GM21390 (cell line): ENCODE data around the gene SORCS2.

Experiments used
- ATAC-seq: cut with Tn5 transposase; IDR thresholded peaks from one replicate; pipeline ENCODE4 v1.9.1; 2021; ENCODE audit not compliant: unreplicated experiment

The SORCS2 gene

DNA sequence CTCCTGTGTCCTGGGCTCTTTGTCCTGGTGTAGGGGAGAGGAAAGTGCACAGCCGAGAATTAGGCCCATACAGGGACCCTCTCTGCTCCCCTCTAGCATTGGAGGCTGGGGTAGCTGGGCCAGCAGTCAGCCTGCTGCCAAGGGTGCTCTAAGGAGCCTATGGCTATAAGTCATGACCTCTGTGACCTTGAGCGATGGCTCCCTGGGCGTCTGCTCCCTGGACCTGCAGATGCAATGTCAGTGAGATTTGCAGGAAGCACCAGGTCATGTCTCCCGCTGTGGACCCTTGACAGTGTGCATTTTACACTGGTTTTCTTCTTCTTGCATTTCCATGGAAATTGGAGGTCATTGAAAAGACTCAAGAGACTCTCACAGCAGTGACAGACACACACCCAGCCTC lies 476.5 kb downstream of the SORCS2 start:
- ATAC-seq: no peak

DNA sequence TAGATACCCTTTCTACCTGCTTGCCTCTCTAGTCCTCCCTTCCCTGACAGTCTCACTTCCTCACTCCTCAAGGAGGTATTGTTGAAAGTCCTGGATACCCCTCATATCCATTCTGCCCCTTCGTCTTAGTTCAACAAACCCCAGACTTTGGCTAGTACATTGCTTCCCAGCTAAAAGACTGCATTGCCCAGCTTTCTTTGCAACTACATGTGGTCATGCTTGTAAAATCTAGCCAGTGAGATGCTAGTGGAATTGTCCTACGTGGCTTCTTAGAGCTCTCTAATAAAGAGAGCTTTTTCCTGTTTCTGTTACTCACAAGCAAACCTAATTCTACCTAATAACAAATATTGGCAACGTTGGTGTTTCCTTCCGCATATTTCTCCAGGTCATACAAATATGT lies 480.3 kb downstream of the SORCS2 start:
- no peak for ATAC-seq

DNA sequence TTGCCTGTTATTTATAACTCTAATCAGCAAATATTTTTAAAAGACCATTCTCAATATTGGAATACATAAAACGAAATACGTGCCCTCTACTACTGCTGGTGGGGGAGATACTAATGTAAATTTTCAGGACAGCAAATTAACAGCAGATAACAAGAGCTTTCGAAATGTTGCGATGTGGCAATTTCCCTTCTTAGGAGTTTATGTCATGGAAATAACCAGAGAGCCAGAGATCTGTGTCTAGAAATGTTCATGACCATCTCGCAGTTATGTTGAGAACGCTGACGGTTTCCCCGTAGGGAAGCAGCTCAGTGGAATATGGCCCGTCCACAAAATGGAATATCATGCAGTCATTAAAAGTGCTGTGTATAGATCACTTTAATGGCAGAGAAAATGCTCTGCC lies 480.8 kb downstream of the SORCS2 start:
- no peak for ATAC-seq

DNA sequence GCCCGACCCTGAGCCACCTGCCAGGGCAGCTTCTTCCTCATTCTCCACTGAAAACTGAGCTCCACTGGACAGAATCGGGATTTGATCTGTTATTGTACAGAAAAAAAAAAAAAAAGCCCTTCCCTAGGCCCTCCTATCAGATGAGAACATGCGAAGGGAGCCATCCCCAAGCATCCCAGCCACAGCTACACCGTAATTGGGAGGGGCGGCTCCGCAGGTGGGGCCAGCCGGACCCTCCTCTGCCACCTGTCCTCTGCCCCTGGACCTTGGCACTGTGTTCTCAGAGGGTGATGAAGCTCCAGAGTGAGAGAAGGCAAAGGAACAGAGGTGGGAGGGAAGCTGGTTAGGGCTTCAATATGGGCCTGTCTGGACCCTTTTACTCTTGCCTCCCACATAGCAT lies 482.4 kb downstream of the SORCS2 start:
- ATAC-seq: no peak

DNA sequence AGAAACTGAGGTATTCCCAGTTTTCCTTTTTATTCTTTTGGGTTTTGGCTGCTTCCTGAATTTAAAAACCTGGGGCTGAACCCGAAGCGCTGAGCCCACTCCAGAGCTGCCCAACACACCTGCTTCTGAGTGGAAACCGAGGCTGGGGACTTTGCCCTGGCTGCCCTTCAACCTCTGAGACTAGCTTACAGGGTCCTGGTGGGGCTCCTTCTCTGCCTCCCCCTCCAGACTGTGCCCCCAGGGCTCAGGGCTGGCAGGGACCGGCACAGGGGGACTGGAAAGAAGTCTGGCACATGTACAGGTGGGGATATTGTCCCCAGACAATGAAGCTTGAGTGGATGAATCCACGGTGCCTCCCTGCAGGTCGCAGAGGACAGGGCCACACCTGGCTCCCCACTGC lies 482.8 kb downstream of the SORCS2 start:
- ATAC-seq: no peak

DNA sequence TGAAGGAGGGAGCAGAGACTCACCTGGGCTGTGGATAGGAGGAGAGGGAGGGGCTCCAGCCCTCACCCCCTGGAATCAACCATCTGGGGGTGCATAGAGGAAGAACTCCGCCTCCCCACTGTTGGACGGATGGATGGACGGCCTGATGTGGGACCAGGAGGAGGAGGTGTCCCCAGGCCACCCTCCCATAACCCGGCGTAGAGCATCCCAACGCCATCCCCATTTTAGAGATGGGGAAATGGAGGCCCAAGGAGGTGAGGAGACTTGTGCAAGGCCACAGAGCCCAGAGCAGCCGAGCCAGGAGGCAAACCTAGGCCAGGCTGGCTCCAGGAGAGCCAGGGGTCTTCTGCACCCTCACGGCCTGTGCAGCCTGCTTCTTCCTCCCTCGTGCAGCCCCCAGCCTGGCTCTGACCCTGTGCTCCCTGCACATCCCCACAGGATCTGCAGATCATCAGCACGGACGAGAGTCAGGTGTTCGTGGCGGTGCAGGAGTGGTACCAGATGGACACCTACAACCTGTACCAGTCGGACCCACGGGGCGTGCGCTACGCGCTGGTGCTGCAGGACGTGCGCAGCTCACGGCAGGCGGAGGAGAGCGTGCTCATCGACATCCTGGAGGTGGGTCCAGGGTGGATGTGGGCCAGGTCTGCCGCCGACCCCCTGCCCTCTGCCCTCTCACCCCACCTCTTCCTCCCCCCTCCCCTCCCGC lies 483.4 kb downstream of the SORCS2 start:
- no peak for ATAC-seq

DNA sequence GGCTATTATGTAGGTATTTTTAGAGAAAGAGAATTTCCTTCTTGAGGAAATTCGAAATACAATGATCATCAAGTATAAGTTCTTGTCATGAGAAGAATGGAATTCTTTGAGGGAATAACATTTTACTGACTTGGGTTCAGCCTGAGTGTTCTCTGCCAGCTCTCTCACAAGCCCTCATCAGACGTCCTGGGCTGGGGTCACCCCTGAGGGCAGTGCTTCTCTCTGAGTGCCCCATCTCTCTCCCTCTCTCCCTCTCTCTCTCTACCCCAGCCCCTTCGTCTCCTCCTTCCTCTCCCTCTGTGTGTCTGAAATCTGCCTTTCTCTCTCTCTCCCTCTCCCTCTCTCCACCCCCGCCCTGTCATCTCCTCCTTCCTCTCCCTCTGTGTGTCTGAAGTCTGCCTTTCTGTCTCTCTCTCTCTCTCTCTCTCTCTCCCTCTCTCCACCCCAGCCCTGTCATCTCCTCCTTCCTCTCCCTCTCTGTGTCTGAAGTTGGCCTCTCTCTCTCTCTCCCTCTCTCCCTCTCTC lies 484.1 kb downstream of the SORCS2 start:
- ATAC-seq: no peak

DNA sequence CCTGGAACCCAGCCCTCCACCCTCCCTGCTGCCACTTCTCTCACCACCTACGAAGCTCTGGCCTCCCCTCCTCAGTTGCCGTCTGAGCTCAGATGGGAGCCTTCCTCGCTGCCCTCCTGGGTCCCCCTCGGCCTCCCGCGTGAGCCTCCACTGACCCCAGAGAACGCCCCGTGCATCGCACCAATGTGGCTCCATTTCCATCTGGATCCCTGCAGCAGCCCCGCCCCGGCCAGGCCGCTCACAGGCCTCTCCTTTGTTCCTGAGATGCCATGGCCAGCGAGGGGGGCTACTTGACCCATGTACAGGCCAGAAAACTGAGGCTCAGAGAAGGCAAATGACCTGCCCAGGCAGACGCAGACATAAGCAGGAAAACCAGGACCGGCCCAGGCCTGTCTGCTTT lies 484.7 kb downstream of the SORCS2 start:
- ATAC-seq: no peak

DNA sequence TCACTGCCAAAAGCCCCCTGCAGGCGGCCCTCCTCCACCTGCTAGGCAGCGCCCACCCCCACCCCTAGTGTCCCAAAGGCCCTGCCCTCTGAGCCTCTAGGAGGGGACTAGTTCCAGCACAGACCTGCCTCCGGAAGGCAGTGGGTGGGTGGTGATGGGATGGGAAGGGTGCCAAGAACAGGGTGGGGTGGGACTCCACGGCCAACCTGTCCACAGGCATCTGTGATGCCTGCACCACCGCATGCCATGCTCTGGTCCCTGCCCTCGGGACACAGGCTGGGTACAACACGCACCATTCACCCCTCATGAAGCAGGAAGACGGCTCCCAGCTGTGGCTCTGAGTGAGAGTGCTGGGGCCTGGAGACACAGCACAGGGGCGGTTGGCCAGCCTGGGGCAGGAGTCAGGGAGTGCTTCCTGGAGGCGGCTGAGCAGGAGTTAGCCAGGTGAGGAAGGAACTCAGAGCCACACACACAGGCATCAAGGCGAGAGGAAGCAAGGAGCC lies 485.5 kb downstream of the SORCS2 start:
- ATAC-seq: no peak

DNA sequence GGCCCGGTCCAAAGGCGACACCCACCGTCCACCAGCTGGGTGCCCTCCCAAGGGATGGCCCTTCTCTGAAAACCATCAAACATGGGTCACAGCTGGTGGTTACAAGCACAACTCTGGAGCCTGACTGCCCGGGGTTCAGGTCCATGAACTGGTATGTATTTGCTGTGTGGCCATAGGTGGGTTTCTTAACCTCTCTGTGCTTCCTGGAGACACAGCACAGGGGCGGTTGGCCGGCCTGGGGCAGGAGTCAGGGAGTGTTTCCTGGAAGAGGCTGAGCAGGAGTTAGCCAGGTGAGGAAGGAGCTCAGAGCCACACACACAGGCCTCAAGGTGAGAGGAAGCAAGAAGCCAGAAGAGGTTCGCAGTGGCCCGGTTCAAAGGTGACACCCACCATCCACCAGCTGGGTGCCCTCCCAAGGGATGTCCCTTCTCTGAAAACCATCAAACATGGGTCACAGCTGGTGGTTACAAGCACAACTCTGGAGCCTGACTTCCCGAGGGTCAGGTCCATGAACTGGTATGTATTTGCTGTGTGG lies 486.0 kb downstream of the SORCS2 start:
- no peak for ATAC-seq

DNA sequence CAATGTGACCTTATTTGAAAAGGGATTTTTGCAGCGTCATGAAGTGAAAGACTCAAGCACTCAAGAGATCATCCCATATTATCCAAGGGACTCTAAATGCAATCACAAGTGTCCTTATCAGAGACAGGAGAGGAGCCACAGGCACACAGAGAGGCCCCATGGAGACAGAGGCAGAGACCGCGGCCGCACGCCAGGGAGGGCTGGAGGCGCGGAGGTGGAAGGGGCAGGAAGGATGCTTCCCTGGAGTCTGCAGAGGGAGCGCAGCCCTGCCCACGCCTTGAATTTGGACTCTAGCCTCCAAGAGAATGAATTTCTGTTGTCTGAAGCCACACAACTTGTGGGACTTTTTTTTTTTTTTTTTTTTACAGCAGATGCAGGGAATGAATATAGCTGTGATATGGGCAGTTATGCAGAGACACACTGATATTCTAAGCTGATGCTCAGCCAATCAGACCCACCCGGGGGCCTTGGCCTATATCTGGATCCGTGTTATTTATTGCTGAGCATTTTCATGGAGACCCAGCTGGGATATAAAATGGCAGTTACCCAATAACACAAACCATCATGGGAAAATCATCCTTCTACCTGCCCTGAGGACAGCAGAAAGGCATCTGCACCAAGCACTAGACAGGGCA lies 487.2 kb downstream of the SORCS2 start:
- no peak for ATAC-seq

DNA sequence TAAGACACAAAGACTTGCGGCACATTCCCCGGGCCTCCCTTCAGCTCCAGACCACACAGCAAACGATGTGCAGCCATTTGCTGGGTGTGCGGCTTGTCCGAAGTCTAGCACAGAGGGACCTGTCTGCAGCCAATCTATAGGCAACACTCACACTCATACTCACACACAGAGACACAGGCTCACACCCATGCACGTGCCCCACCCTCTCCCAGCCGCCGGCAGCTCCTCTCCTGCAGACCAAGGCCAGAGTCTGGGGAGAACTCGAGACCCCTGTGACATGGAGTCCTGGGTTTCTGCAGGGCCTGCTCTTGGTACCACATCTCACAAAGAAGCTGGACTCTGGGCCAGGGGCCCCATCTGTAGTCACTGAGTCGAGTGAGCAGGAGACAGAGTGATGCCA lies 487.8 kb downstream of the SORCS2 start:
- ATAC-seq: no peak

DNA sequence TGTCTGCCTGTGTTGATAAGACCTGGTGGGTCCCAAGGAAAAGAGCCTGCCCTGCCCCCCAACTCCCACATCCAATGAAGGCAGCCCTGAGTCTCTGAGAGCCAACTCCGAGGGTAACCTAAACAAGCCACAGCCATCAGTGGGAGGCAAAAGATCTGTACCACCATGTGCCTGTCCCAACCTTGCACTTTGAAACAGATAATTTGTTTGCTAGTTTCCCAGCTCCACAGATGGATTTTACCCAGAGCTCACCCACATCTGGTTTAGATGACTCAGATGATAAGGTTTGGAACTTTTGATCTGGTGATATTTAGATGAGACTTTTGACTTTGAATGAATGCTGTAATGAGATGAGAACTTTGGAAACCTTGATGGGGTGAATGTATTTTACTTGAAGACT lies 488.4 kb downstream of the SORCS2 start:
- no peak for ATAC-seq

DNA sequence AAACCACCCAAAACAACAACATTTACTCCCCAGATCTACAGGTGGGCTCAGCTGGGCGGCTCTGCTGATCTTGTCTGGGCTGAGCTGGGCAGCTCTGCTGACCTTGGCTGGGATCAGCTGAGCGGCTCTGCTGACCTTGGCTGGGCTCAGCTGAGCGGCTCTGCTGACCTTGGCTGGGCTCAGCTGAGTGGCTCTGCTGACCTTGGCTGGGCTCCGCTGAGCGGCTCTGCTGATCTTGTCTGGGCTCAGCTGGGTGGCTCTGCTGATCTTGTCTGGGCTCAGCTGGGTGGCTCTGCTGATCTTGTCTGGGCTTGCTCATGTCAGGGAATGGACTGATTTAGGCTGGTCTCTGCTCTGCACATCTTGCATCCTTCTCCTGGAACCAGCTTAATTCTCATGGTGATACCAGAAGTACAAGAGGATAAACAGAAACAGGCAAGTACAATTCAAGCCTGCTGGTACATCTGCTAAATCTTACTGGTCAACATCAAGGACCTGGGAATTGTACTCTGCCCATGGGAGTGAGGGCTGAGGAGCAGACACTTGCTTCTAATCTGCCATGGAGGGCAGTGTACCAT lies 490.9 kb downstream of the SORCS2 start:
- no peak for ATAC-seq

DNA sequence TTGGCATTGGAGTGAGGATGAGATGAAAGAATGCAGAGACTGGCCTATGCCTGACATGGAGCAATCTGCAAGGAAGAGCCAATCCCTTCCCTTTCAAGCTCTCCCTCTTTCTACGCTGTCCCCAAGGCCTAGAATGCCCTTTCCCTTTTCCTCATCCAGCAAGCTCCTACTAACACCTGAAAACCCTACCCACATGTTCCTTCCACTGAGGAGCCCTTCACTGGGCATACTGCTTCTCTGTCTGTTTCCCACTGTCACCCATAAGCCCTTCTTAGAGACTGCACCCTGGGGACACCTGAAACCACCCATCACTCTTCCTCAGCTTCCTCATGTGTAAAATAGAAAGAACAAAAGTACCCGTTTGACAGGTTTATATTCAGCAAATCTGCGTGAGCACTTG lies 492.0 kb downstream of the SORCS2 start:
- no peak for ATAC-seq

DNA sequence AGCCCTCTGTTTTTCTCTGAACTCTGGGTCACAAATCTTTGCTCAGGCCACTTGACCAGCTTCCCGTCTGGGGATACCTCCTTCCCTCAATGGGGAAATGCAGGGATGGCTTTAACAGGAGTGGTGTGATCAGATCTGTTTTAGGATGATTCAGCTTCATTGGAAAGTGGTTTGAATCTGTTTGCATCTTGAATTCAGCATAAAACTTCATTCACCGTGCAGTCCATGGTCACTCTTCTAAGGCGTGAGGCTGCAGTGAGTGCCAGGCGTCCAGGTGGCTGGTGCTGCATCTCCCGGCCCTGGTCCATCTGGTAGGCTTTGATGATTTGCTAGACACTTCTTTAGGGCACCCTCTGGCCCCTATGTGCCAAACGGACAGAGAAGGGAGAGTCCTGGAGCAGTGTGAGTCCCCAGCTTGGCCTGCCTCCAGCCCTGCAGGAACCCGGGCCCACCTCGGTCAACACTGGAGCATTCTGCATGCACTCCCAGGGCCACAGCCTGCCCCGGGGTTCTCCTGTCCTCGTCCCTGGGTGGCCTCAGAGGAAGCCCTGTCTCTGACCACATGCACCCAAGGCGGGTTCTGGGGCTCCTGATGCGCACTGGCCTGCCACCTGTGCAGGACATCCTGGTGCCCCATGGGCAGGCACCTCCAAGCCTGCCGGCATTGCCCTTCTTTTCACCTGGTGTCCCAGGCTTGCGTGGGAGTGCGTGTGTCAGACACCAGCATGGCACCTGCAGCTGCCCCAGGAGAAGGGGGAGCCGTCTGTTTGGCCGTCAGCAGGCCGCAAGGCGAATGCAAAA lies 493.9 kb downstream of the SORCS2 start:
- ATAC-seq: no peak

DNA sequence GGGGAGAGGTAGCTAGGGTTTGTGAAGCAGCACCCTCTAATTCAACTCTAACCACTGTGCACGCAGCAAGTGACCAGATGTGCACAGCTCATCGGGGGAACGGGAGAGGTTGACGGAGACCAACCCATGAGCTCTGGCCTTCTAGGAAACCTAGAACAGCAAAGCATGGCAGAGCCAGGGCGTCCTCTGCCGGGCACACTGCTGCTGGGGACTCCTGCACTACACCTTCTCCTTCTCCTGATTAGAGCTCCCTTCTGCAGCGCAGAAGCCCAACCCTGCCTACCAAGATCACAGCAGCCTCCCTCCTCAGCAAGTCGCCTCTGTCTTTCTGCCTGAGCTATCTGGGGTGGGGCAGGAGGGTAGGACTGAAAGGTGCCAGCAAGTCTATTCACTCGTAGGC lies 494.7 kb downstream of the SORCS2 start:
- no peak for ATAC-seq

DNA sequence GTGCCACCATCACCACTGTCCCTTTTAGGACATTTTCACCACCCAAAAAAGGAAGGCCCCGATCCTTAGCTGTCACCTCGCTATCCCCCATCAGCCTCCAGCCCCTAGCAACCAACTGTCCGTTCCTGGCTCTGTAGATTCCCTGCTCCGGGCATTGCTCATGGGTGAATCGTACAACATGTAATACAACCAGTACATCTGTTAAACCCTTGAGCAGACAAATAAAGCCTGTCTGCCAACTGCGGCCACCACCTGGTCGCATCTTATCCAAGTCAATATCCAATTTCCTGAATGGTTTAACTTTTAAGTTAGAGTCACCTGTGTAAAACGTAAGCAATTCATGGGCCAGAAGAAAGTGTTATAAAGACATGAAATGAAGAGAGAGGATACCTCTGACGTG lies 495.5 kb downstream of the SORCS2 start:
- no peak for ATAC-seq

DNA sequence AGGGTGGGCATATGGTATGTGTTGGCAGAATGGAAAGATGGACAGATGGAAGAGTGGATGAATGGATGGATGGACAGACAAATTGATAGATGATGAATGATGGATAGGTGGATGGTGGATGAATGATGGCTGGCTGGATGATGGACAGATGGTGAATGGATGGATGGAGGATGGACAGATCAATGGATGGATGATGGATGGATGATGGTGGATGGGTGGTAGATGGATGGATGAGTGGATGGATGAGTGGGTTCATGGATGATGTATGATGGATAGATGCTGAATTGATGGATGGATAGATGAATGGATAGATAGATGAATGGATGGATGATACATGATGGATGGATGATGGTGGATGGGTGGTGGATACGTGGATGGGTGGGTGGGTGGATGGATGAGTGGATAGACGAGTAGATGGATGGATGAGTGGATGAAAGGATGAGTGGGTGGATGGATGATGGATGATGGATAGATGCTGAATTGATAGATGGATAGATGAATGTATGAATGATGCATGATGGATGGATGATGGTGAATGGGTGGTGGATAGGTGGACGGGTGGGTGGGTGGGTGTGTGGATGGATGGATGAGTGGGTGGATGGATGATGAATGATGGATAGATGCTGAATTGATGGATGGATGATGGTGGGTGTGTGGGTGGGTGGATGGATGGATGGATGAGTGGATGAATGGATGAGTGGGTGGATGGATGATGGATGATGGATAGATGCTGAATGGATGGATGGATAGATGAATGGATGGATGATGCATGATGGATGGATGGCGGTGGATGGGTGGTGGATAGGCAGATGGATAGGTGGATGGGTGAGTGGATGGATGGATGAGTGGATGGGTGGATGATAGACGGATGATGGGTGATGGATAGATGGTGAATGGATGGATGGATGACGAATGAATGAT lies 497.7 kb downstream of the SORCS2 start:
- ATAC-seq: no peak

DNA sequence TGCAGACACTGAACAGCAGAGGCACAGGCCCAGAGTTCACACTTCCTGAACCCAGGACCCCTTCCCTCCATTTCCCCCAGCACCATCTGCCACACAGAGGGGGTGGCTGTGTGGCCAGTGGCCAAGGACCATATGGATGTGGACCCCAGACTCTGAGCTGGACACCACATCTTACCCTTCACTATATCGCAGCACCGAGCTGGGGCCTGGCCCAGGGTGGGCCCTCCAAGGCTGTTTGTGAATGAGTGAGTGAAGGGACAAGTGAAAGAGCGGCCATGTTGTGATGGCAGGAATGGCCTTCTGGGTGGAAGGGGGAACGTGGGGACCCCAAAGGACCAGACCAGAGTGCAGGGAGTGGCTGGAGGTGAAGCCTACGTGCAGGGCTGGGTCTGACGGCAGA lies 498.7 kb downstream of the SORCS2 start:
- no peak for ATAC-seq
